Measurements from ENCODE around the gene APC. TPM values are rescaled to one million over a fixed set of nuclear protein-coding genes. Genes with fewer than 3 reads are reported as not detected.

APC gene
- total and polyA plus RNA-seq, 2 of the 8 experiments (the other 6 are each of a cell fraction or from before 2014, with no cell fraction given): 6.8 to 41.9 TPM

GRCh38 chr5:112844489-112844888 is 106.8 kb downstream of the APC start:
- H3K4me3 ChIP-seq (ENCODE audit: extremely low read depth in 1 of 4, insufficient read depth in 2 of 4, low read depth in 3 of 4, low read length in 4 of 4): no peak overlapping the region
- CTCF ChIA-PET (ENCODE audit: partially characterized antibody): interaction anchor here (1.1 kb wide), 2 partner anchors 52 to 53 kb away, joined by 3 to 4 read pairs; no protein-coding TSS in a partner anchor
- H2BK12ac ChIP-seq (ENCODE audit: low read depth, low read length): no peak overlapping the region
- H3K4me1 ChIP-seq (replicated peaks in 1 of 4; ENCODE audit: control insufficient read depth in 3 of 4, insufficient read depth in 4 of 4, low read length in 3 of 4): peaks cover 0 to 9% (median 0%) of the 10 kb centered on the region in 4 experiments; a peak in 2 of 7 replicates
- no peak overlapping the region for H3K27ac ChIP-seq (ENCODE audit: low read depth, low read length)
- H2AK5ac ChIP-seq (ENCODE audit: low read depth, low read length): no peak overlapping the region
- no peak for DNase-seq (ENCODE audit: low read depth in 1 of 2, low spot score in 2 of 2)
- no peaks in the 10 kb centered on the region for H3K79me2 ChIP-seq (ENCODE audit: control insufficient read depth in 1 of 2, insufficient read depth in 2 of 2, low read length in 2 of 2)
- H2BK5ac ChIP-seq (ENCODE audit: low read depth, low read length): no peak overlapping the region
- 86% methylated on average over 1 of the region's 1 CpG; no CpG with 5 or more reads in 1 of the 2 experiments for WGBS, 2 experiments (ENCODE audit: extremely low coverage in 1 of 2, insufficient coverage in 1 of 2, insufficient read length in 1 of 2, insufficient replicate concordance in 2 of 2, low coverage in 1 of 2, low lambda C conversion rate in 2 of 2, missing lambda C conversion rate in 1 of 2)
- peaks cover 0 to 23% (median 6%) of the 10 kb centered on the region in 4 experiments; a peak in 5 of 8 replicates for H3K36me3 ChIP-seq (ENCODE audit: control insufficient read depth in 2 of 4, insufficient read depth in 4 of 4, low read length in 3 of 4)
- no peaks in the 10 kb centered on the region for H3K23me2 ChIP-seq (ENCODE audit: low read depth, low read length)
- H3K23ac ChIP-seq (ENCODE audit: insufficient read length): no peak overlapping the region
- TF ChIP-seq POU5F1 (IDR thresholded peaks at IDR 0.05; ENCODE audit: low read depth, low read length): no peak
- TF ChIP-seq TAF7 (optimal IDR thresholded peaks at IDR 0.05; ENCODE audit: borderline replicate concordance, low read depth, low read length): no peak
- no peak for TF ChIP-seq TEAD4 (IDR thresholded peaks at IDR 0.05; ENCODE audit: low read depth, low read length)
- no peak for TF ChIP-seq CREB1 (IDR thresholded peaks at IDR 0.05)
- no peak overlapping the region for H3K18ac ChIP-seq (ENCODE audit: extremely low read depth, low read length)
- H4K8ac ChIP-seq (ENCODE audit: extremely low read depth, insufficient read depth, low read length): no peak overlapping the region
- no peak overlapping the region for H3K9ac ChIP-seq (replicated peaks in 1 of 4; ENCODE audit: extremely low read depth in 1 of 4, low read depth in 3 of 4, low read length in 3 of 4)
- no peak overlapping the region for H4K91ac ChIP-seq (replicated peaks; ENCODE audit: insufficient read length, low read length)
- no peak overlapping the region for H2BK120ac ChIP-seq (replicated peaks; ENCODE audit: low read depth, low read length)
- H3K56ac ChIP-seq (replicated peaks; ENCODE audit: insufficient read length, low read depth, low read length): no peak overlapping the region
- no peaks in the 10 kb centered on the region for H3K27me3 ChIP-seq (replicated peaks in 1 of 4; ENCODE audit: control insufficient read depth in 3 of 4, extremely low read depth in 1 of 4, insufficient read depth in 3 of 4, low read length in 3 of 4)
- H3K4ac ChIP-seq (replicated peaks; ENCODE audit: insufficient read length, low read depth, low read length): no peak overlapping the region
- POLR2A ChIA-PET (ENCODE audit: partially characterized antibody): no interaction called here
- H3K14ac ChIP-seq (ENCODE audit: insufficient read length): no peak overlapping the region
- no peaks in the 10 kb centered on the region for H4K20me1 ChIP-seq (replicated peaks in 1 of 2; ENCODE audit: control insufficient read depth in 1 of 2, insufficient read depth in 2 of 2, low read length in 2 of 2)
- H2BK15ac ChIP-seq (ENCODE audit: low read length): no peak overlapping the region
- no peak overlapping the region for H4K5ac ChIP-seq (ENCODE audit: insufficient read length, low read depth, low read length)
- H2AFZ ChIP-seq (ENCODE audit: low read length): no peak overlapping the region
- FAIRE-seq: no peak
- peaks cover 17% of the 10 kb centered on the region in 2 experiments for H3K9me3 ChIP-seq (ENCODE audit: insufficient read depth in 2 of 2, low read depth in 1 of 2, low read length in 1 of 2)
- H3K4me2 ChIP-seq (ENCODE audit: insufficient read depth in 1 of 2, low read depth in 2 of 2, low read length in 2 of 2): no peak overlapping the region
- no peak overlapping the region for H2BK20ac ChIP-seq (ENCODE audit: low read length)
- H3K79me1 ChIP-seq (ENCODE audit: low read depth, low read length): no peaks in the 10 kb centered on the region
